ENCODE results near the gene RIN3.

The RIN3 gene

GRCh38 chr14:92647797-92648279, 134.3 kb downstream of the RIN3 start:
- ATAC-seq (ENCODE audit: low read depth) (no peak), DNase-seq (ENCODE audit: low spot score) (no peak)
- no peak overlapping the region for H3K4me3 ChIP-seq (ENCODE audit: severe bottlenecking)
- H3K27ac ChIP-seq (ENCODE audit: poor library complexity, severe bottlenecking): peak overlapping the region; percentile 82
- H3K27me3 ChIP-seq (ENCODE audit: insufficient read depth, poor library complexity, severe bottlenecking): no peaks in the 10 kb centered on the region
- H3K36me3 ChIP-seq (ENCODE audit: low read depth): no peaks in the 10 kb centered on the region; the same call in 1 of the 2 replicates
- H3K4me1 ChIP-seq (ENCODE audit: insufficient read depth, poor library complexity, severe bottlenecking): peaks cover 44% of the 10 kb centered on the region
- H3K9me3 ChIP-seq (ENCODE audit: severe bottlenecking): peaks cover 6% of the 10 kb centered on the region
- TF ChIP-seq CTCF (IDR thresholded peaks at IDR 0.05; ENCODE audit: poor library complexity, severe bottlenecking): no peak

GRCh38 chr14:92649066-92649465, 135.5 kb downstream of the RIN3 start:
- H3K36me3 ChIP-seq (ENCODE audit: low read depth): no peaks in the 10 kb centered on the region; the same call in 1 of the 2 replicates
- H3K4me3 ChIP-seq (ENCODE audit: severe bottlenecking): no peak overlapping the region
- peaks cover 41% of the 10 kb centered on the region for H3K4me1 ChIP-seq (ENCODE audit: insufficient read depth, poor library complexity, severe bottlenecking)
- peaks cover 6% of the 10 kb centered on the region for H3K9me3 ChIP-seq (ENCODE audit: severe bottlenecking)
- DNase-seq (ENCODE audit: low spot score) (no peak), ATAC-seq (ENCODE audit: low read depth) (no peak)
- no peak for TF ChIP-seq CTCF (IDR thresholded peaks at IDR 0.05; ENCODE audit: poor library complexity, severe bottlenecking)
- H3K27ac ChIP-seq (ENCODE audit: poor library complexity, severe bottlenecking): no peak overlapping the region
- no peaks in the 10 kb centered on the region for H3K27me3 ChIP-seq (ENCODE audit: insufficient read depth, poor library complexity, severe bottlenecking)

GRCh38 chr14:92649934-92650545, 136.5 kb downstream of the RIN3 start:
- peak; percentile 50 for ATAC-seq (ENCODE audit: low read depth)
- Histone ChIP-seq H3K4me1 (ENCODE audit: insufficient read depth, poor library complexity, severe bottlenecking) (peaks cover 32% of the 10 kb centered on the region), H3K27ac (ENCODE audit: poor library complexity, severe bottlenecking) (no peak overlapping the region), H3K36me3 (ENCODE audit: low read depth) (no peaks in the 10 kb centered on the region; the same call in 1 of the 2 replicates), H3K4me3 (ENCODE audit: severe bottlenecking) (no peak overlapping the region), H3K27me3 (ENCODE audit: insufficient read depth, poor library complexity, severe bottlenecking) (no peaks in the 10 kb centered on the region), H3K9me3 (ENCODE audit: severe bottlenecking) (peaks cover 5% of the 10 kb centered on the region)
- DNase-seq (ENCODE audit: low spot score): no peak
- TF ChIP-seq CTCF (IDR thresholded peaks at IDR 0.05; ENCODE audit: poor library complexity, severe bottlenecking): no peak

GRCh38 chr14:92650581-92651105, 137.1 kb downstream of the RIN3 start:
- Histone ChIP-seq H3K36me3 (ENCODE audit: low read depth) (no peaks in the 10 kb centered on the region), H3K27me3 (ENCODE audit: insufficient read depth, poor library complexity, severe bottlenecking) (no peaks in the 10 kb centered on the region), H3K4me3 (ENCODE audit: severe bottlenecking) (no peak overlapping the region), H3K4me1 (ENCODE audit: insufficient read depth, poor library complexity, severe bottlenecking) (peaks cover 28% of the 10 kb centered on the region), H3K9me3 (ENCODE audit: severe bottlenecking) (no peaks in the 10 kb centered on the region), H3K27ac (ENCODE audit: poor library complexity, severe bottlenecking) (no peak overlapping the region)
- DNase-seq (ENCODE audit: low spot score) (no peak), ATAC-seq (ENCODE audit: low read depth) (no peak)
- TF ChIP-seq CTCF (IDR thresholded peaks at IDR 0.05; ENCODE audit: poor library complexity, severe bottlenecking): no peak

Data from RWPE2 (cell line).